ENCODE results near the gene MAPKAP1.

GRCh38 chr9:125652233-125652594, 54.8 kb downstream of the MAPKAP1 start:
- TF ChIP-seq CTCF (conservative IDR thresholded peaks at IDR 0.05 in 1 of 2, IDR thresholded peaks at IDR 0.05 in 1 of 2; ENCODE audit: extremely low read depth in 1 of 2, insufficient read depth in 1 of 2, low read depth in 1 of 2, low read length in 2 of 2) (no peak), EZH2 (IDR thresholded peaks at IDR 0.05; ENCODE audit: borderline replicate concordance, low read length) (no peak)

All from mammary epithelial cell (primary cell).